ENCODE data around the gene SERHL2.

DNA sequence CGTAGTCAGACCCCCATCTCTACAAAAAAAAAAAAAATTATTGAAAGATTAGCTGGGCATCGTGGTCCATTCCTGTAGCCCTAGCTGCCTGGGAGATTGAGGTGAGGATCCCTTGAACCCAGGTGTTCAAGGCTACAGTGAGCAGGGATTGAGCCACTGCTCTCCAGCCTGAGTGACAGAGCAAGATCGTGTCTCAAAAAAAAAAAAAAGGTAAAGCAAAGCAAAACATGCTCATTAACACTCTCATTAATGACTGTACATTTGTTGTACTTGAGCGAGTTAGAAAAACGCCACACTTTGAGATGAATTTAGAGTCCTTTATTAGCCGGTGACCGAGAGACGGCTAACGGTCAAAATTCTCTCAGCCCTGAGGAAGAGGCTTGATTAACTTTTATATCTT, 6.2 kb upstream of the SERHL2 start:
- TF ChIP-seq POLR2AphosphoS5 (IDR thresholded peaks at IDR 0.05) (no peak), EZH2 (IDR thresholded peaks at IDR 0.05; ENCODE audit: borderline replicate concordance, insufficient read depth, low read length, poor library complexity, severe bottlenecking) (no peak), MXI1 (conservative IDR thresholded peaks at IDR 0.05; ENCODE audit: poor library complexity, severe bottlenecking) (no peak), CTCF (IDR thresholded peaks at IDR 0.05; ENCODE audit: poor library complexity, severe bottlenecking) (no peak), EP300 (conservative IDR thresholded peaks at IDR 0.05; ENCODE audit: poor library complexity, severe bottlenecking) (no peak), RAD21 (conservative IDR thresholded peaks at IDR 0.05) (no peak)
